ENCODE results near the gene LRRC4B. TPM values are rescaled to one million over a fixed set of nuclear protein-coding genes. Genes with fewer than 3 reads are reported as not detected.
"Not testable (repeated sequence)": the region's sequence is repeated elsewhere in the genome, so short reads cannot be mapped to it uniquely, and the experiment has no call there.

Gene LRRC4B
- total RNA-seq, 1 donor from 2014 or later, result 0.12 TPM

GRCh38 chr19:50478901-50479715, 89.1 kb downstream of the LRRC4B start:
- peaks cover 43% of the 10 kb centered on the region for H3K36me3 Mint-ChIP-seq (ENCODE audit: low read depth)
- H3K27ac Mint-ChIP-seq, result no peak overlapping the region
- peaks cover 22% of the 10 kb centered on the region for H3K4me1 Mint-ChIP-seq
- no peaks in the 10 kb centered on the region for H3K27me3 Mint-ChIP-seq
- intact Hi-C loops (cut with micrococcal nuclease), result no loop called here
- H3K4me3 Mint-ChIP-seq, result peak overlapping the region; percentile 26
- no peaks in the 10 kb centered on the region for H3K9me3 Mint-ChIP-seq
- peak; percentile 68 for DNase-seq

- Mint-ChIP-seq H3K4me3 (peak overlapping the region; percentile 100), H3K27me3 (no peaks in the 10 kb centered on the region), H3K36me3 (ENCODE audit: low read depth) (peaks cover 37% of the 10 kb centered on the region), H3K27ac (peak overlapping the region; percentile 49), H3K4me1 (peaks cover 21% of the 10 kb centered on the region), H3K9me3 (no peaks in the 10 kb centered on the region)
- intact Hi-C loops (cut with micrococcal nuclease), result no loop called here
- DNase-seq, result no peak
Observed at GRCh38 chr19:50477751-50478515, 90.3 kb downstream of the LRRC4B start.

GRCh38 chr19:50476907-50477238, 91.4 kb downstream of the LRRC4B start:
- H3K36me3 Mint-ChIP-seq (ENCODE audit: low read depth), result peaks cover 32% of the 10 kb centered on the region
- peaks cover 21% of the 10 kb centered on the region for H3K4me1 Mint-ChIP-seq
- intact Hi-C loops (cut with micrococcal nuclease), result loop anchor here (1.0 kb wide), 3 partner anchors 34 to 120 kb away; partner anchors contain the start of genes JOSD2 and NR1H2
- H3K27me3 Mint-ChIP-seq, result no peaks in the 10 kb centered on the region
- H3K4me3 Mint-ChIP-seq, result peak overlapping the region; percentile 100
- H3K9me3 Mint-ChIP-seq, result no peaks in the 10 kb centered on the region
- peak; percentile 57 for DNase-seq
- peak overlapping the region; percentile 93 for H3K27ac Mint-ChIP-seq

- no peaks in the 10 kb centered on the region for H3K27me3 Mint-ChIP-seq
- H3K4me3 Mint-ChIP-seq, result peak within 1 kb of the TSS; percentile 100
- peak within 1 kb of the TSS; percentile 93 for H3K27ac Mint-ChIP-seq
- H3K4me1 Mint-ChIP-seq, result peaks cover 21% of the 10 kb centered on the region
- peak; percentile 98 for DNase-seq
- intact Hi-C loops (cut with micrococcal nuclease), result loop anchor here (1.0 kb wide), 3 partner anchors 35 to 119 kb away; partner anchors contain the start of genes JOSD2 and NR1H2
- H3K36me3 Mint-ChIP-seq (ENCODE audit: low read depth), result peaks cover 32% of the 10 kb centered on the region
- H3K9me3 Mint-ChIP-seq, result no peaks in the 10 kb centered on the region
Observed at GRCh38 chr19:50476224-50476906, 91.9 kb downstream of the LRRC4B start, which contains the start of the genes EMC10 and GARIN5A. TSS of gene EMC10 (plus strand) at chr19:50476507. CDS start at chr19:50476545, 38 bp downstream. TSS of gene GARIN5A (minus strand) at chr19:50476848. CDS start at chr19:50476388, 460 bp downstream.

GRCh38 chr19:50475736-50476223, 92.5 kb downstream of the LRRC4B start:
- DNase-seq, result no peak
- no peaks in the 10 kb centered on the region for H3K9me3 Mint-ChIP-seq
- no peaks in the 10 kb centered on the region for H3K27me3 Mint-ChIP-seq
- intact Hi-C loops (cut with micrococcal nuclease), result loop anchor here (1.0 kb wide), 3 partner anchors 36 to 118 kb away; partner anchors contain the start of genes JOSD2 and NR1H2
- peaks cover 27% of the 10 kb centered on the region for H3K36me3 Mint-ChIP-seq (ENCODE audit: low read depth)
- H3K4me3 Mint-ChIP-seq, result peak overlapping the region; percentile 100
- peaks cover 18% of the 10 kb centered on the region for H3K4me1 Mint-ChIP-seq
- H3K27ac Mint-ChIP-seq, result peak overlapping the region; percentile 93

GRCh38 chr19:50475101-50475568, 93.1 kb downstream of the LRRC4B start:
- intact Hi-C loops (cut with micrococcal nuclease), result no loop called here
- Mint-ChIP-seq H3K27ac (peak overlapping the region; percentile 62), H3K27me3 (no peaks in the 10 kb centered on the region), H3K4me3 (peak overlapping the region; percentile 43), H3K9me3 (no peaks in the 10 kb centered on the region), H3K4me1 (peaks cover 18% of the 10 kb centered on the region), H3K36me3 (ENCODE audit: low read depth) (peaks cover 25% of the 10 kb centered on the region)
- no peak for DNase-seq

- DNase-seq; H3K27me3 Mint-ChIP-seq; H3K4me3 Mint-ChIP-seq; H3K9me3 Mint-ChIP-seq; intact Hi-C loops (cut with micrococcal nuclease): not testable (repeated sequence)
- peaks cover 16% of the 10 kb centered on the region for H3K4me1 Mint-ChIP-seq
- peaks cover 13% of the 10 kb centered on the region for H3K36me3 Mint-ChIP-seq (ENCODE audit: low read depth)
- peak overlapping the region; percentile 30 for H3K27ac Mint-ChIP-seq
Observed at GRCh38 chr19:50473336-50473735, 94.9 kb downstream of the LRRC4B start.

- Mint-ChIP-seq H3K27ac (no peak overlapping the region), H3K9me3 (no peaks in the 10 kb centered on the region), H3K4me3 (no peak overlapping the region), H3K27me3 (no peaks in the 10 kb centered on the region), H3K4me1 (no peaks in the 10 kb centered on the region), H3K36me3 (ENCODE audit: low read depth) (no peaks in the 10 kb centered on the region)
- DNase-seq, result no peak
- intact Hi-C loops (cut with micrococcal nuclease), result no loop called here
Observed at GRCh38 chr19:50468818-50469217, 99.4 kb downstream of the LRRC4B start.

GRCh38 chr19:50467566-50467965, 100.7 kb downstream of the LRRC4B start:
- no peak overlapping the region for H3K27ac Mint-ChIP-seq
- no peak for DNase-seq
- no peaks in the 10 kb centered on the region for H3K4me1 Mint-ChIP-seq
- H3K4me3 Mint-ChIP-seq, result no peak overlapping the region
- intact Hi-C loops (cut with micrococcal nuclease), result no loop called here
- H3K27me3 Mint-ChIP-seq, result no peaks in the 10 kb centered on the region
- H3K36me3 Mint-ChIP-seq (ENCODE audit: low read depth), result no peaks in the 10 kb centered on the region
- no peaks in the 10 kb centered on the region for H3K9me3 Mint-ChIP-seq

Other genes starting within 250 kb of the LRRC4B start
- 20.3 TPM in 2 replicates for gene KCNC3, start 239.1 kb downstream of the LRRC4B start, total RNA-seq
- gene NAPSA, start 202.8 kb downstream of the LRRC4B start, total RNA-seq, result 13.6 and 18.0 TPM in 2 replicates
- gene NR1H2, start 192.0 kb downstream of the LRRC4B start, total RNA-seq, result 81.4 and 84.7 TPM in 2 replicates
- 188 and 204 TPM in 2 replicates for gene POLD1, start 184.1 kb downstream of the LRRC4B start, total RNA-seq
- gene SPIB, start 149.5 kb downstream of the LRRC4B start, total RNA-seq, result 0.91 and 1.6 TPM in 2 replicates
- gene MYBPC2, start 135.5 kb downstream of the LRRC4B start, total RNA-seq, result 0.12 and 0.26 TPM in 2 replicates
- gene EMC10, start 91.9 kb downstream of the LRRC4B start, total RNA-seq, result 79.2 and 81.6 TPM in 2 replicates
- gene GARIN5A, start 91.6 kb downstream of the LRRC4B start, total RNA-seq, result 0.21 and 0.68 TPM in 2 replicates
- gene JOSD2, start 57.2 kb downstream of the LRRC4B start, total RNA-seq, result 41.7 and 44.0 TPM in 2 replicates
- not detected in 2 replicates for gene ASPDH, start 54.5 kb downstream of the LRRC4B start, total RNA-seq
- gene SYT3, start 71.4 kb upstream of the LRRC4B start, total RNA-seq, result not detected in 2 replicates
- gene C19orf81, start 81.0 kb upstream of the LRRC4B start, total RNA-seq, result 0.98 TPM in 1 of 2 replicates, not detected in the other
- not detected in 2 replicates for gene SHANK1, start 151.4 kb upstream of the LRRC4B start, total RNA-seq
- 0.89 and 1.3 TPM in 2 replicates for gene CLEC11A, start 154.9 kb upstream of the LRRC4B start, total RNA-seq
- not detected in 2 replicates for gene GPR32, start 202.0 kb upstream of the LRRC4B start, total RNA-seq
- gene ACP4, start 222.0 kb upstream of the LRRC4B start, total RNA-seq, result not detected in 2 replicates

Measured in activated CD4-positive, alpha-beta T cell treated with anti-CD3 and anti-CD28 coated beads, Interleukin-2, amount 10 ng/mL, durations not matched to agents 24 days and 14 days (primary cell).